Sigmoid colon (tissue), 4 donors: ENCODE results near the gene UBQLN2.

Experiments used
- EP300 ChIP-seq, 4 donors: sonication (generic); formaldehyde crosslinking; IDR thresholded peaks; one replicate each; pipeline ENCODE4 v1.6.1; 2017; ENCODE audit warnings: antibody characterized with exemption in 4 of 4
- POLR2A ChIP-seq, 2 donors: fragments of 450-650 bp; IDR thresholded peaks; one replicate each; pipeline ENCODE4 v1.6.1; 2016; ENCODE audit warnings: antibody characterized with exemption in 2 of 2, mild to moderate bottlenecking in 2 of 2, moderate library complexity in 2 of 2
- POLR2AphosphoS5 ChIP-seq, 4 donors: sonication (generic); formaldehyde crosslinking; IDR thresholded peaks; one replicate each; pipeline ENCODE4 v1.6.1; 2017; ENCODE audit warnings: antibody characterized with exemption in 4 of 4
- TF ChIP-seq, protein P1 (sequence below), 4 experiments: fragments of 450-650 bp in 3 of 4; fragments of 200-600 bp in 1 of 4; IDR thresholded peaks; one replicate each; pipeline ENCODE4 v1.5.1; 2016 to 2019; ENCODE audit warnings: antibody characterized with exemption in 4 of 4, mild to moderate bottlenecking in 3 of 4, moderate library complexity in 2 of 4

DNA sequence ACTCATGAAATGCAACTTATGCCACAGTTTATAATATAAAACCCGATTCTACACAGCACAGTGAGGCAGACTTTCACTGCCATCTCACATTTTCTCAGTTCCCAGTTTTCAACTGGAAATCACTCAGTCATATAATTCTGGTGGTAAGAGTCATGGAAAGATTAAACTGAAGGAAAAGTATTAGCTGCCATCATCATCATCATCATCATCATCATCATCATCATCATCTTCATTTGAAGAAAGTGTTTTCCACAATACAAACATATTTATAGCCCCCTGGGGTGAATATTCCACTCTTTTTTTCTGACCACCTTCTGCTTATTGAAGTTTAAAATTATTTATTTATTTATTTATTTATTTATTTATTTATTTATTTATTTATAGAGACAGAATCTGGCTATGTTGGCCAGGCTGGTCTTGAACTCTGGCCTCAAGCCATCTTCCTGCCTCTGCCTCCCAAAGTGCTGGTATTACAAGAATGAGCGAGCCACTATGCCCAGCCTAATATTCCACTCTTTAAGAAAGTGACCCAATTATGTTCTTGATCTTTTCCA, 6.0 kb upstream of the UBQLN2 start:
- TF ChIP-seq POLR2AphosphoS5 (IDR thresholded peaks at IDR 0.05) (no peak), POLR2A (IDR thresholded peaks at IDR 0.05) (no peak), EP300 (IDR thresholded peaks at IDR 0.05) (no peak)
- TF ChIP-seq, protein P1, sequence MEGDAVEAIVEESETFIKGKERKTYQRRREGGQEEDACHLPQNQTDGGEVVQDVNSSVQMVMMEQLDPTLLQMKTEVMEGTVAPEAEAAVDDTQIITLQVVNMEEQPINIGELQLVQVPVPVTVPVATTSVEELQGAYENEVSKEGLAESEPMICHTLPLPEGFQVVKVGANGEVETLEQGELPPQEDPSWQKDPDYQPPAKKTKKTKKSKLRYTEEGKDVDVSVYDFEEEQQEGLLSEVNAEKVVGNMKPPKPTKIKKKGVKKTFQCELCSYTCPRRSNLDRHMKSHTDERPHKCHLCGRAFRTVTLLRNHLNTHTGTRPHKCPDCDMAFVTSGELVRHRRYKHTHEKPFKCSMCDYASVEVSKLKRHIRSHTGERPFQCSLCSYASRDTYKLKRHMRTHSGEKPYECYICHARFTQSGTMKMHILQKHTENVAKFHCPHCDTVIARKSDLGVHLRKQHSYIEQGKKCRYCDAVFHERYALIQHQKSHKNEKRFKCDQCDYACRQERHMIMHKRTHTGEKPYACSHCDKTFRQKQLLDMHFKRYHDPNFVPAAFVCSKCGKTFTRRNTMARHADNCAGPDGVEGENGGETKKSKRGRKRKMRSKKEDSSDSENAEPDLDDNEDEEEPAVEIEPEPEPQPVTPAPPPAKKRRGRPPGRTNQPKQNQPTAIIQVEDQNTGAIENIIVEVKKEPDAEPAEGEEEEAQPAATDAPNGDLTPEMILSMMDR (IDR thresholded peaks at IDR 0.05): no peak
